Ovary (tissue), 9 donors: ENCODE measurements around the gene FCN1. TPM values are rescaled to one million over a fixed set of nuclear protein-coding genes. Genes with fewer than 3 reads are reported as not detected.

ENCODE experiments used
- DNase-seq, 5 donors: peaks; one replicate each; pipeline ENCODE4 v3.0.0-alpha.2; 2019 to 2020
- H3K27ac ChIP-seq, 2 donors: fragments of 200-600 bp; one replicate each; pipeline versions ENCODE4 v1.5.1 to v1.8.0; 2019 to 2022
- H3K27me3 ChIP-seq: fragments of 200-600 bp; one replicate; pipeline ENCODE4 v1.8.0; 2022
- H3K36me3 ChIP-seq: fragments of 200-600 bp; sonication (generic); one replicate; pipeline ENCODE4 v1.5.1; 2019
- H3K4me1 ChIP-seq: one replicate; pipeline ENCODE4 v1.8.1; 2013; ENCODE audit warnings: mild to moderate bottlenecking, moderate library complexity; ENCODE audit not compliant: insufficient read depth
- H3K4me3 ChIP-seq: fragments of 200-600 bp; sonication (generic); one replicate; pipeline ENCODE4 v1.5.1; 2017
- H3K9me3 ChIP-seq, 2 donors: fragments of 200-600 bp in 1 of 2; sonication (generic) in 1 of 2; one replicate each; pipeline versions ENCODE4 v1.5.1 to v1.8.1; 2013 to 2019; ENCODE audit warnings: mild to moderate bottlenecking in 1 of 2, moderate library complexity in 1 of 2
- CTCF ChIP-seq, 3 donors: fragments of 450-650 bp in 2 of 3; fragments of 200-600 bp in 1 of 3; IDR thresholded peaks; one replicate each; pipeline versions ENCODE4 v1.5.1 to v1.8.0; 2016 to 2022; ENCODE audit warnings: antibody characterized with exemption in 3 of 3, mild to moderate bottlenecking in 1 of 3
- EP300 ChIP-seq: sonication (generic); formaldehyde crosslinking; IDR thresholded peaks from one replicate; pipeline ENCODE4 v1.6.1; 2017; ENCODE audit warnings: antibody characterized with exemption
- POLR2A ChIP-seq: fragments of 450-650 bp; IDR thresholded peaks from one replicate; pipeline ENCODE4 v1.6.1; 2017; ENCODE audit warnings: antibody characterized with exemption, mild to moderate bottlenecking, moderate library complexity
- WGBS, 3 donors: extraction: QIAGEN DNeasy Blood & Tissue Kit in 1 of 3; methylation state at CpG; one replicate each; pipeline versions ENCODE4 v1.1.5 to v1.1.7; 2013 to 2017; 5-methylcytosine and 5-hydroxymethylcytosine counted together
- intact Hi-C, 4 donors: fragments of 100-400 bp; cut with DNase I; formaldehyde crosslinking; loops; one replicate each; pipeline versions ENCODE4 v1.11.0 to v1.15.1; 2022 to 2023
- polyA plus RNA-seq, 2 donors: library from polyadenylated mRNA; stranded (reverse); fragments of 200-250 nt in 1 of 2; fragments of 350-450 nt in 1 of 2; fragmentation: Illumina TruSeq in 1 of 2; extraction: RNeasy Lipid Tissue Mini Kit (QIAGEN cat#74804) in 1 of 2; gene quantifications; one replicate each; pipeline ENCODE4 v1.2.3, GENCODE V29; 2013 to 2014
- total RNA-seq, 7 donors: library from RNA; depleted of rRNA in 2 of 7; stranded (reverse); fragments of >200 nt in 2 of 7; fragmentation: NEBNext Ultra II Directional in 3 of 7; extraction: Animal tissue kit (Norgen Biotek cat#: 25700) in 3 of 7; gene quantifications; one replicate each; pipeline versions ENCODE4 v1.1.0 to v1.2.4, GENCODE V29; 2016 to 2023
- donor health status: DM: no; HTN: no; CAD: no; lungs with moderate emphysema.
- donor health status: DM: no; HTN: no; CAD: no.
- donor health status: Bipolar disorder and iron deficiency.
- donor health status: DM: yes; HTN: yes; CAD: no.
- donor health status: DM: no; HTN: no; CAD: no.
- donor health status: DM: yes; HTN: yes; CAD: no.

The FCN1 gene
- total and polyA plus RNA-seq, 9 donors, result 0.43 to 5.0 (median 1.9) TPM; not detected in 2

- Histone ChIP-seq H3K4me3 (no peak overlapping the region), H3K27ac (peak overlapping the region in 1 of 2 donors; percentile 82), H3K4me1 (peaks cover 23% of the 10 kb centered on the region), H3K27me3 (no peaks in the 10 kb centered on the region), H3K9me3 (no peaks in the 10 kb centered on the region), H3K36me3 (no peaks in the 10 kb centered on the region)
- 28 to 35% (median 34%) methylated on average over 3 of the region's 3 CpGs for WGBS, 3 donors
- TF ChIP-seq CTCF (IDR thresholded peaks at IDR 0.05), result no peak
- TF ChIP-seq POLR2A, result no peak
- no peak for TF ChIP-seq EP300
- peak in 2 of 5 donors; percentile 12 to 19 for DNase-seq
- intact Hi-C loops, result no loop called here
Observed at GRCh38 chr9:134895097-134895496, 22.6 kb downstream of the FCN1 start.

GRCh38 chr9:134894136-134894860, 23.4 kb downstream of the FCN1 start:
- TF ChIP-seq EP300, result no peak
- no peak for TF ChIP-seq POLR2A
- no peak for TF ChIP-seq CTCF (IDR thresholded peaks at IDR 0.05)
- Histone ChIP-seq H3K27ac (no peak overlapping the region), H3K27me3 (no peaks in the 10 kb centered on the region), H3K4me1 (peaks cover 23% of the 10 kb centered on the region), H3K4me3 (no peak overlapping the region), H3K36me3 (no peaks in the 10 kb centered on the region), H3K9me3 (no peaks in the 10 kb centered on the region)
- intact Hi-C loops, result no loop called here
- 95 to 96% (median 95%) methylated on average over 7 of the region's 7 CpGs for WGBS, 3 donors
- peak in 2 of 5 donors; percentile 17 to 22 for DNase-seq

DNA sequence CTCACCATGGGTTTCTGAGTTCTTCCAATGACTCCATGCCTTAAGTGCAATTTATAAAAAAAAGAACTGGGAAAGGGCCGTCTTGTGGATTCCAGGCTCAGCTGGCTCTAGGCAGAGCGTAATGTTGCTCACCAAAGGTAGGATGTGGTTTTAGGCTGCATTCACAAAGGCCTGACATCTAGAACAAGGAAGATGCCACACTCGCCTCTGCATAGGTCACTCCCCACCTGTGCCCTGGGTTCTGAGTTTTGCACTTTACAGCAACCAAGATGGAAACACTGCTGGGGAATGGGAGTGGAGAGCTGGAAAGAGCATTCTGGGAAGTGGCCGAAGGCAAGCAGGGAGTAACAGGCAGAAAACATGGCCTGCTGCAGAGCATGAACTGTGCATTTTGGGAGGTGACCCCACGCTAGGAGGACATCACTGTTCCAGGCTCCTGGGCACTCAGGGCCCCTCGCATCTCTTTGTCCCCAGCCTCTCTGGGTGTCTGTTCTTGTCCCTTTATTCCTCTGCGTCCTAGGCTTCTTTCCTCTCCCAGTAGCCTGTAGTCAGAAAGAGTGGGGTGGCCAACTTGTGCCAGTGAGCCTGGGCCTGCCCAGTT, 24.8 kb downstream of the FCN1 start:
- WGBS, 3 donors, result 81 to 95% (median 86%) methylated on average over 7 of the region's 7 CpGs
- TF ChIP-seq CTCF (IDR thresholded peaks at IDR 0.05) (no peak), EP300 (no peak)
- Histone ChIP-seq H3K36me3 (no peaks in the 10 kb centered on the region), H3K27me3 (no peaks in the 10 kb centered on the region), H3K4me1 (peaks cover 20% of the 10 kb centered on the region), H3K27ac (no peak overlapping the region), H3K9me3 (no peaks in the 10 kb centered on the region), H3K4me3 (no peak overlapping the region)
- DNase-seq, result peak in 2 of 5 donors; percentile 9 to 12
- intact Hi-C loops, result no loop called here

DNA sequence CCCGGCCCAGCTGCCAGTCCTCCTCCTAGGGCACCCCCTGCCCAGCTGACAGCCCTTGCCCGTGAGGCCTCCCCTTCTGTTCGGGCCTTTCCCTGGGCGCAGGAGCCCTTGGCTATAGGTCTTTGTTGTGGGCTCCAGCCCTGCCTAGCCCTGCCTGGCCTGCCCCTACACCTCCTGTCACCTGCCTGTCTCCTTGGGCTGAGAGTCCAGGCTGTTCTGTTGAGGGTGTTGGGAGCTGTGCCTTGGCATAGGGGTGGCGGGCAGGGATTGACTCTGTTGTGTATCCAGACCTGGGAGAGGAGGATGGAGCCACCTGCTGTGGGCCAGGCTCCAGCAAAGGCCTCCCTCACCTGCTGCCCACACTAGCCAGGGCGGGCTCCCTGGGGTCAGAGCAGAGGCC, 25.5 kb downstream of the FCN1 start:
- intact Hi-C loops, result no loop called here
- no peak overlapping the region for H3K27ac ChIP-seq
- peaks cover 18% of the 10 kb centered on the region for H3K4me1 ChIP-seq
- H3K27me3 ChIP-seq, result no peaks in the 10 kb centered on the region
- 85 to 95% (median 92%) methylated on average over 6 of the region's 6 CpGs for WGBS, 3 donors
- no peak for DNase-seq
- H3K9me3 ChIP-seq, result no peaks in the 10 kb centered on the region
- no peak for TF ChIP-seq CTCF (IDR thresholded peaks at IDR 0.05)
- no peak for TF ChIP-seq POLR2A
- no peak for TF ChIP-seq EP300
- no peaks in the 10 kb centered on the region for H3K36me3 ChIP-seq
- no peak overlapping the region for H3K4me3 ChIP-seq
